Gastrocnemius medialis (tissue), 4 donors: ENCODE measurements around the gene RBPJL. TPM values are rescaled to one million over a fixed set of nuclear protein-coding genes. Genes with fewer than 3 reads are reported as not detected.

ENCODE experiments used
- ATAC-seq, 2 donors: fragments of 150-250 bp; one replicate each; pipeline ENCODE4 v1.9.1; 2016
- DNase-seq, 2 donors: peaks; one replicate each; pipeline ENCODE4 v3.0.0-alpha.2; 2019
- H3K27ac ChIP-seq, 4 donors: fragments of 200-600 bp; sonication (generic); 1 replicate in 1 of 4; 2 replicates in 3 of 4; pipeline ENCODE4 v1.5.1; 2016 to 2018; ENCODE audit warnings: mild to moderate bottlenecking in 2 of 4, moderate library complexity in 1 of 4
- H3K27me3 ChIP-seq, 3 donors: fragments of 200-600 bp; sonication (generic) in 2 of 3; 1 replicate in 1 of 3; 2 replicates in 2 of 3; pipeline versions ENCODE4 v1.5.1 to v1.6.0; 2016 to 2019; ENCODE audit warnings: mild to moderate bottlenecking in 1 of 3, moderate library complexity in 1 of 3
- H3K36me3 ChIP-seq, 2 donors: fragments of 200-600 bp; sonication (generic) in 1 of 2; one replicate each; pipeline ENCODE4 v1.5.1; 2017 to 2018
- H3K4me1 ChIP-seq, 2 donors: fragments of 200-600 bp; sonication (generic) in 1 of 2; one replicate each; pipeline ENCODE4 v1.5.1; 2016 to 2017; ENCODE audit warnings: mild to moderate bottlenecking in 2 of 2
- H3K4me3 ChIP-seq, 4 donors: fragments of 200-600 bp; sonication (generic) in 3 of 4; 1 replicate in 1 of 4; 2 replicates in 3 of 4; pipeline ENCODE4 v1.5.1; 2016 to 2019; ENCODE audit warnings: mild to moderate bottlenecking in 2 of 4
- H3K9me3 ChIP-seq, 3 donors: fragments of 200-600 bp; sonication (generic) in 2 of 3; 1 replicate in 1 of 3; 2 replicates in 2 of 3; pipeline ENCODE4 v1.5.1; 2016 to 2019
- CTCF ChIP-seq, 5 experiments: fragments of 450-650 bp in 3 of 5; fragments of 200-600 bp in 2 of 5; sonication (generic) in 2 of 5; IDR thresholded peaks in 4 of 5; conservative IDR thresholded peaks in 1 of 5; 1 replicate in 4 of 5; 2 replicates in 1 of 5; pipeline ENCODE4 v1.5.1; 2016 to 2019; ENCODE audit warnings: antibody characterized with exemption in 5 of 5, mild to moderate bottlenecking in 3 of 5, moderate library complexity in 3 of 5
- POLR2A ChIP-seq, 2 donors: fragments of 450-650 bp; IDR thresholded peaks; one replicate each; pipeline ENCODE4 v1.6.1; 2017; ENCODE audit warnings: antibody characterized with exemption in 2 of 2, mild to moderate bottlenecking in 2 of 2, moderate library complexity in 2 of 2
- in situ Hi-C, 4 donors: fragments of 200-750 bp; cut with MboI; loops; one replicate each; pipeline versions ENCODE4 v1.15.0 to v1.8.0; 2017; ENCODE audit warnings: low sequenced_read_pairs in 4 of 4
- intact Hi-C: fragments of 100-400 bp; cut with DNase I; formaldehyde crosslinking; loops from one replicate; pipeline ENCODE4 v1.15.1; 2023; ENCODE audit warnings: low total_unique reads
- total RNA-seq, 4 donors: library from RNA; depleted of rRNA; stranded (reverse); fragments of >200 nt; gene quantifications; one replicate each; pipeline versions ENCODE4 v1.1.0 to v1.2.3, GENCODE V29; 2016

RBPJL gene
- total RNA-seq, 4 donors from 2014 or later: not detected

- in situ Hi-C loops (loop anchor here (25.0 kb wide), 2 partner anchors 156 to 256 kb away; no protein-coding TSS in a partner anchor), intact Hi-C loops (loop anchor here (5.0 kb wide), 3 partner anchors 41 to 251 kb away; partner anchors contain the start of gene SLPI)
- DNase-seq (peak; percentile 33 to 55), ATAC-seq (peak; percentile 74 to 80)
- TF ChIP-seq CTCF (IDR thresholded peaks at IDR 0.05 in 4 of 5, conservative IDR thresholded peaks at IDR 0.05 in 1 of 5) (peak; percentile 67 to 95 (median 86)), POLR2A (IDR thresholded peaks at IDR 0.05) (no peak)
- Histone ChIP-seq H3K27ac (no peak overlapping the region), H3K4me1 (peaks cover 0 to 5% of the 10 kb centered on the region in 2 donors), H3K36me3 (no peaks in the 10 kb centered on the region), H3K9me3 (no peaks in the 10 kb centered on the region), H3K27me3 (peaks cover 11 to 24% (median 14%) of the 10 kb centered on the region in 3 donors), H3K4me3 (peak overlapping the region; percentile 46 to 71 (median 58))
These were observed 13.3 kb upstream of the RBPJL start for GRCh38 chr20:45293041-45294002.

GRCh38 chr20:45294003-45294368, 12.7 kb upstream of the RBPJL start:
- no peak for ATAC-seq
- Histone ChIP-seq H3K27ac (no peak overlapping the region), H3K4me3 (peak overlapping the region in 3 of 4 donors; percentile 46 to 71 (median 66)), H3K9me3 (no peaks in the 10 kb centered on the region), H3K27me3 (peaks cover 11 to 24% (median 14%) of the 10 kb centered on the region in 3 donors), H3K4me1 (peaks cover 0 to 5% of the 10 kb centered on the region in 2 donors), H3K36me3 (no peaks in the 10 kb centered on the region)
- in situ Hi-C loops: loop anchor here (25.0 kb wide), 2 partner anchors 157 to 257 kb away; no protein-coding TSS in a partner anchor
- no peak for DNase-seq
- peak in 1 of 5 experiments; percentile 27 for TF ChIP-seq CTCF (IDR thresholded peaks at IDR 0.05 in 4 of 5, conservative IDR thresholded peaks at IDR 0.05 in 1 of 5)
- TF ChIP-seq POLR2A (IDR thresholded peaks at IDR 0.05): no peak
- intact Hi-C loops: loop anchor here (5.0 kb wide), 3 partner anchors 42 to 252 kb away; partner anchors contain the start of gene SLPI

GRCh38 chr20:45294659-45295058, 12.0 kb upstream of the RBPJL start:
- H3K4me3 ChIP-seq: no peak overlapping the region
- H3K4me1 ChIP-seq: peaks cover 0 to 5% of the 10 kb centered on the region in 2 donors
- TF ChIP-seq POLR2A (IDR thresholded peaks at IDR 0.05) (no peak), CTCF (IDR thresholded peaks at IDR 0.05 in 4 of 5, conservative IDR thresholded peaks at IDR 0.05 in 1 of 5) (no peak)
- in situ Hi-C loops (loop anchor here (25.0 kb wide), 2 partner anchors 157 to 257 kb away; no protein-coding TSS in a partner anchor), intact Hi-C loops (loop anchor here (5.0 kb wide), 3 partner anchors 42 to 252 kb away; partner anchors contain the start of gene SLPI)
- H3K27me3 ChIP-seq: peaks cover 11 to 24% (median 14%) of the 10 kb centered on the region in 3 donors
- DNase-seq (no peak), ATAC-seq (no peak)
- no peaks in the 10 kb centered on the region for H3K36me3 ChIP-seq
- no peak overlapping the region for H3K27ac ChIP-seq
- no peaks in the 10 kb centered on the region for H3K9me3 ChIP-seq

GRCh38 chr20:45297786-45298497, 8.7 kb upstream of the RBPJL start:
- no peak overlapping the region for H3K4me3 ChIP-seq
- intact Hi-C loops (no loop called here), in situ Hi-C loops (loop anchor here (25.0 kb wide), 2 partner anchors 161 to 261 kb away; no protein-coding TSS in a partner anchor)
- ATAC-seq: no peak
- H3K27me3 ChIP-seq: peaks cover 5 to 22% (median 11%) of the 10 kb centered on the region in 3 donors
- peaks cover 0 to 5% of the 10 kb centered on the region in 2 donors for H3K4me1 ChIP-seq
- H3K9me3 ChIP-seq: no peaks in the 10 kb centered on the region
- no peak overlapping the region for H3K27ac ChIP-seq
- H3K36me3 ChIP-seq: no peaks in the 10 kb centered on the region
- no peak for DNase-seq
- TF ChIP-seq POLR2A (IDR thresholded peaks at IDR 0.05) (no peak), CTCF (IDR thresholded peaks at IDR 0.05 in 4 of 5, conservative IDR thresholded peaks at IDR 0.05 in 1 of 5) (no peak)
